Brain microvascular endothelial cell (primary cell): Measurements from ENCODE around the gene FAM120B.

Experiments
- DNase-seq: peaks from one replicate; pipeline ENCODE4 v3.0.0-alpha.2; 2020
- H3K27ac ChIP-seq: fragments of 250-450 bp; sonication (Bioruptor Pico); 2 replicates; pipeline ENCODE4 v1.5.1; 2020; ENCODE audit warnings: mild to moderate bottlenecking, moderate library complexity
- H3K27me3 ChIP-seq: fragments of 250-450 bp; sonication (Bioruptor Pico); replicated peaks from 2 replicates; pipeline ENCODE4 v1.5.1; 2020; ENCODE audit warnings: mild to moderate bottlenecking
- H3K36me3 ChIP-seq: fragments of 250-450 bp; sonication (Bioruptor Pico); replicated peaks from 2 replicates; pipeline ENCODE4 v1.5.1; 2020; ENCODE audit warnings: mild to moderate bottlenecking
- H3K4me3 ChIP-seq: 2 replicates; pipeline ENCODE4 v1.5.1; 2011; ENCODE audit warnings: low read depth, mild to moderate bottlenecking, control low read depth, low read length, moderate library complexity
- CTCF ChIP-seq: IDR thresholded peaks from 2 replicates; pipeline ENCODE4 v1.5.1; 2011; ENCODE audit warnings: low read depth, mild to moderate bottlenecking, moderate library complexity, low read length, control low read depth, inconsistent platforms; ENCODE audit errors: missing control alignments
- in situ Hi-C: cut with HindIII; loops from 2 replicates; pipeline ENCODE4 v1.10.0; 2017; ENCODE audit warnings: low sequenced_read_pairs, low pct_ligation_motif_present

The FAM120B gene

GRCh38 chr6:170448751-170449630 lies 142.4 kb downstream of the FAM120B start:
- H3K4me3 ChIP-seq = no peak overlapping the region
- no peaks in the 10 kb centered on the region for H3K27me3 ChIP-seq
- no peak for DNase-seq
- no peaks in the 10 kb centered on the region for H3K36me3 ChIP-seq
- H3K27ac ChIP-seq = no peak overlapping the region
- no peak for TF ChIP-seq CTCF
- in situ Hi-C loops = no loop called here

GRCh38 chr6:170449835-170450753 lies 143.5 kb downstream of the FAM120B start:
- no peaks in the 10 kb centered on the region for H3K27me3 ChIP-seq
- H3K27ac ChIP-seq = no peak overlapping the region
- H3K36me3 ChIP-seq = no peaks in the 10 kb centered on the region
- no peak for DNase-seq
- in situ Hi-C loops = no loop called here
- no peak for TF ChIP-seq CTCF
- no peak overlapping the region for H3K4me3 ChIP-seq

- no peak overlapping the region for H3K27ac ChIP-seq
- no peaks in the 10 kb centered on the region for H3K27me3 ChIP-seq
- TF ChIP-seq CTCF = no peak
- no peak for DNase-seq
- H3K4me3 ChIP-seq = no peak overlapping the region
- in situ Hi-C loops = no loop called here
- no peaks in the 10 kb centered on the region for H3K36me3 ChIP-seq
These were observed 144.6 kb downstream of the FAM120B start for GRCh38 chr6:170450916-170451761.

- in situ Hi-C loops = no loop called here
- DNase-seq = no peak
- H3K36me3 ChIP-seq = no peaks in the 10 kb centered on the region
- no peaks in the 10 kb centered on the region for H3K27me3 ChIP-seq
- H3K4me3 ChIP-seq = no peak overlapping the region
- no peak for TF ChIP-seq CTCF
- H3K27ac ChIP-seq = no peak overlapping the region
These were observed 145.4 kb downstream of the FAM120B start for GRCh38 chr6:170451762-170452651.
